GM21367 (cell line): ENCODE results near the gene ACTL6B.

Experiments used
- ATAC-seq: cut with Tn5 transposase; IDR thresholded peaks from one replicate; pipeline ENCODE4 v1.9.1; 2021; ENCODE audit not compliant: unreplicated experiment

ACTL6B gene

GRCh38 chr7:100627238-100627549 lies 29.1 kb downstream of the ACTL6B start:
- ATAC-seq: no peak

DNA sequence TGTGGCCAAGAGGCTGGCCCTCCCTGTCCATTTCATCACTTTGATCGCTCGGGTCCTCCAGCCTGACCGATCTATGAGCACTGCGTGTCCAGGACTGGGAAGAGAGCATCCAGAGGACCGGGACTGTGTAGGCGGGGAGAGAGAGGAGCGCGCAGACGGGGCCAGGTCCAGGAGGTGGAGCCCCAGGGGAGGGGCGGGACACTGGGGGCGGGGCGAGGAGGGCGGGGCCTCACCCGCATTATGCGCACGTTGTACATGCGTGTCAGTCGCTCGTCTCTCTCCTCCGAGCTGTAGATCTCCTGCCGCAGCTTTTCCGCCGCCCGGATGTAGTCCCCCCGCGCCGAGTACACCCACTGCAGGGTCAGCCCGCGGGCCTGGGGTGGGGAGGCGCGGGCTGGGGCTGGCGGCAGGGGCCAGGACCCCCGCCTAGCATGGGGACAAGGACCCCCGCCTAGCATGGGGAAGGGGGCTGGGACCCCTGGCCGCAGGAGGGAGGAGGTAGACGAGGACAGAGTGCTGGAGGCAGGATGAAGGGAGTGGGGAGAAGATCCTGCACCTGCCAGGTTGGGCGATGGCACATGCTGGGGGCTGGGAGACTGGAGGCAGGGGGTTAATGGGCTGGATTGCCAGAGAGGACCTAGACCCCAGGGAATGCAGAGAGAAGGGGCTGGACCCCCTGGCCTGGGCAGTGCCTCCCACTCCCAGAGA lies 29.6 kb downstream of the ACTL6B start:
- ATAC-seq: peak; percentile 61

DNA sequence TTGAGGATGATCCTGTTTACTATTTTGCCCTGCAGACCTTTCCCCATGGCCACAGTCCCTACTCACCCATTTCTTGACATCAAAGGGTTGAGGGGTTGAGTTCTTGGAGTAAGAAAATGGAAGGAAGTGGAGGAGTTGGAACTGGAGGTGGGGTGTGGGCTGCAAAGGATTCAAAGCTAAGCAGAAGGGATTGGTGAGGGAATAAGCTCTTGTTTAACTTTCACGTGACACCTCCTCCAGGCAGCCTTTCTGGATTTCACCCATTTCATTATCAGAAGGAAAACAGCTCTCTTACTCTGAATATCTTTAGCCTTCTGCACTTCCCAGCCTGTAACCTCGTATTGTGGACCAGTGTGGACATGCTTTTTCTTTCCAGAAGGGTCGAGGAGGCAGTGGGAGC lies 30.2 kb downstream of the ACTL6B start:
- no peak for ATAC-seq

GRCh38 chr7:100623951-100624824 lies 32.1 kb downstream of the ACTL6B start:
- no peak for ATAC-seq

DNA sequence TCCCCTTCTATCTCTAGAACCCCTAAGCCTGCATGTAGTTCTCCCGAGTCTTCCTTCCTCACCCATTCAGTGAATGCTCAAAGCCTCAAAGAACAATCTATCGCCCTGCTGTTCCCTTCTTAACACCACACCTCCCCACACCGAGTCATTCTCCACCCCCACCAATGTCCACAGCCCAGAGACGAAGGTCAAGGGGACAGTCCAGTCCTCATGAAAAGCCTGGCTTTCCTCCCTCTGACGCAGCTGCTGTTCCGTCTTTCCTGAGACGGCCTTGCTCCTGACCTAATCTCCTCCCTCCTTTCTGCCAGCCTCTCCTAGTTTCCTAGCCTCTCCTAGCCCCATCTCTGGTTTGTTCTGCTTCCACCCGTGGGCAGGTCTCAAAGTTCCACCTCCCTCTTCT lies 34.7 kb downstream of the ACTL6B start:
- ATAC-seq: no peak

GRCh38 chr7:100620804-100621203 lies 35.4 kb downstream of the ACTL6B start:
- no peak for ATAC-seq

- ATAC-seq: no peak
Observed at GRCh38 chr7:100620239-100620638, 36.0 kb downstream of the ACTL6B start.

DNA sequence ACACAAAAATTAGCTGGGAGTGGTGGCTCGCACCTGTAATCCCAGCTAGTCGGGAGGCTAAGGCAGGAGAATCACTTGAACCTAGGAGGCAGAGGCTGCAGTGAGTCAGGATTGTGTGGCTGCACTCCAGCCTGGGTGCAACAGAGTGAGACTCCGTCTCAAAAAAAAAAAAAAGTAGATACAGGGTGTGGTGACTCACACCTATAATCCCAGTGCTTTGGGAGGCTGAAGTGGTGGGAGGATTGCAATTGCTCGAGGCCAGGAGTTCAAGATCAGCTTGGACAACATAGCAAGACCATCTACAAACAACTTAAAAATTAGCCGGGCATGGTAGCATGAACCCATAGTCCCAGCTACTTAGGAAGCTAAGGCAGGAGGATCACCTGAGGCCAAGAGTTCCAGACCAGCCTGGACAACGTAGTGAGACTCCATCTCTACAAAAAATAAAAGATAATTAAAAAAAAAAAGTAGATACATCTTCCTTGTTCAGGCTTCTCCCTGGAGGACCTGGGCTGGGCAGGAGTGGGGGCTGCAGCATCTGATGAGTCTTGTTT lies 41.9 kb downstream of the ACTL6B start:
- ATAC-seq: no peak

GRCh38 chr7:100613412-100614175 lies 42.7 kb downstream of the ACTL6B start:
- no peak for ATAC-seq

GRCh38 chr7:100612730-100613390 lies 43.4 kb downstream of the ACTL6B start:
- ATAC-seq: no peak

- peak; percentile 84 for ATAC-seq
Observed at GRCh38 chr7:100611983-100612729, 44.1 kb downstream of the ACTL6B start, which contains the start of gene MOSPD3. TSS of gene MOSPD3 (plus strand) at chr7:100612540. CDS start at chr7:100612792, 252 bp downstream.

- ATAC-seq: no peak
Observed at GRCh38 chr7:100609958-100610357, 46.3 kb downstream of the ACTL6B start.

DNA sequence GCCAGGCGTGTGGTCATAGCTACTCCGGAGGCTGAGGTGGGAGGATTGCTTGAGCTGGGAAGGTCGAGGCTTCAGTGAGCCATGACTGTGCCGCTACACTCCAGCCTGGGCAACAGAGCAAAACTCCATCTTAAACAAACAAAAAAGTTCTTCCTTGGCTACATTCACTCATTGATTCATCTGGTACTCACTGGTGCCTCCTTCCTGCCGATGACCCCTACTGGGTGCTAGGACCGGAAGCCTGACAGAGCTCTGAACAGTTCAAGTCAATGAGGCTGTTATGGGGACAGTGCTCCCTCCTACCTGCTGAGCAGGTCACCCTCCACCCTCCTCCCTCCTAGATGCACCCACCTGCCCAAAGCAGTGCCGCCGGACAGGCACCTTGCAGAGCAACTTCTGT lies 49.1 kb downstream of the ACTL6B start:
- no peak for ATAC-seq

- no peak for ATAC-seq
Observed at GRCh38 chr7:100606313-100606712, 49.9 kb downstream of the ACTL6B start.

GRCh38 chr7:100604976-100605911 lies 51.0 kb downstream of the ACTL6B start:
- ATAC-seq: no peak

- no peak for ATAC-seq
Observed at GRCh38 chr7:100604028-100604975, 51.9 kb downstream of the ACTL6B start.

DNA sequence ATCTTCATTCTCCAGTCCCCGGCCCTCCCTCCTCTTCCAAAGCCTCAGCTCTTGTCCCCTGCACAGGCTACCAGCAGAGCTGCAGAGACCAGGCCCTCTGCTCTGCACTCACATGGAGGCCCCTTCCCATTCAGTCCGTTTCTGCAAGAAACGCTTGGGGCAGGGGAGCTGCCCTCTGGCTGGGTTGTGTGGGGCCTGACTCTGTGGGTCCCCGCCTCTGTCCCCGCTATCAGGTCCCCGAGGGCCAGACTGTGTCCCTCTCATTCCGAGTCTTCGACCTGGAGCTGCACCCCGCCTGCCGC lies 52.6 kb downstream of the ACTL6B start:
- ATAC-seq: no peak
